Measurements from ENCODE around the gene RUNX1. TPM values are rescaled to one million over a fixed set of nuclear protein-coding genes. Genes with fewer than 3 reads are reported as not detected.

RUNX1 gene
- total RNA-seq, 1 experiment from 2014 or later = 0.52 TPM

DNA sequence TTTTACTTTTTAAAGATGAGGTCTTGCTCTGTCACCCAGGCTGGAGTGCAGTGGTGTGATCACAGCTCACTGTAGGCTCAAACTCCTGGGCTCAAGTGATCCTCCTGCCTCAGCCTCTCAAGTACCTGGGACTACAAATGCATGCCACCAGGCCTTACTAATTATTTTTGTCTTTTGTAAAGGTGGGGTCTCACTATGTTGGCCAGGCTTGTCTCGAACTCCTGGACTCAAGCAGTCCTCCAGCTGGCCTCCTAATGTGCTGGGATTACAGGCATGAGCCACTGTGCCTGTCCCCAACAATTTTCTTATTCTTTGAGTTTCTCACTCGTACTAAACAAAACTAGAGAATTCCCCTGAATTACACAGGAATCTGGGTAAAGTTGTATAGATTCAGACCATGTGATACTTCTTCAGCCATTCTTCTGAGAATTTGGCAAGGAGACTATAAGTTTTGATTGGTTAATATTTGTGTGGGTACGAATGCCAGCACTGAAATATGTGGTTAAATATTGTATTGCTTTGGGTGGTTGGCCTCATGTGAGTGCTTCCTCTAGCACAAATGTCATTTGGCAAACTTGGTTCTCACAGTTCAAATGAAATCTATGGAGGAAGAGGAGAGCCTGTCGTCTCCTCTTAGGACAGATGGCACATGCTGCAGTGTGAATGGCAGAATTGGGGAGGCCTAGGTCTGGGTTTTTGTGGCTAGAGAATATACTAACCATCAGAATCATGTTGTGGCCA lies 104.9 kb downstream of the RUNX1 start:
- intact Hi-C loops (cut with micrococcal nuclease; ENCODE audit: unreplicated experiment) = no loop called here
- no peak for DNase-seq (ENCODE audit: low spot score)
- Histone ChIP-seq H3K9me3 (ENCODE audit: low read depth, low read length, poor library complexity, severe bottlenecking) (no peaks in the 10 kb centered on the region), H3K27ac (ENCODE audit: low read depth, low read length, poor library complexity, severe bottlenecking) (no peak overlapping the region), H3K4me1 (ENCODE audit: insufficient read depth, low read length, poor library complexity, severe bottlenecking) (no peaks in the 10 kb centered on the region), H3K36me3 (ENCODE audit: insufficient read depth, low read length, poor library complexity, severe bottlenecking) (no peaks in the 10 kb centered on the region), H3K27me3 (replicated peaks; ENCODE audit: insufficient read depth, low read depth, low read length, poor library complexity) (peaks cover 30% of the 10 kb centered on the region), H3K4me3 (ENCODE audit: low read depth, low read length, poor library complexity, severe bottlenecking) (no peak overlapping the region)
- TF ChIP-seq CTCF (conservative IDR thresholded peaks at IDR 0.05; ENCODE audit: low read depth, low read length) (no peak), EZH2 (IDR thresholded peaks at IDR 0.05; ENCODE audit: borderline replicate concordance, low read depth, low read length, poor library complexity, severe bottlenecking) (no peak)
- CTCF ChIA-PET = no interaction called here
- POLR2A ChIA-PET (ENCODE audit: low non-redundant PET) = no interaction called here
- BruUV-seq (replicated peaks) = no TSS peak

- Histone ChIP-seq H3K9me3 (ENCODE audit: low read depth, low read length, poor library complexity, severe bottlenecking) (no peaks in the 10 kb centered on the region), H3K27ac (ENCODE audit: low read depth, low read length, poor library complexity, severe bottlenecking) (no peak overlapping the region), H3K4me1 (ENCODE audit: insufficient read depth, low read length, poor library complexity, severe bottlenecking) (no peaks in the 10 kb centered on the region), H3K27me3 (replicated peaks; ENCODE audit: insufficient read depth, low read depth, low read length, poor library complexity) (peaks cover 42% of the 10 kb centered on the region), H3K4me3 (ENCODE audit: low read depth, low read length, poor library complexity, severe bottlenecking) (no peak overlapping the region), H3K36me3 (ENCODE audit: insufficient read depth, low read length, poor library complexity, severe bottlenecking) (no peaks in the 10 kb centered on the region)
- POLR2A ChIA-PET (ENCODE audit: low non-redundant PET) = interaction anchor here (0.6 kb wide), 1 partner anchor 13 kb away, joined by 4 read pairs; no protein-coding TSS in a partner anchor
- intact Hi-C loops (cut with micrococcal nuclease; ENCODE audit: unreplicated experiment) = no loop called here
- CTCF ChIA-PET = no interaction called here
- DNase-seq (ENCODE audit: low spot score) = no peak
- no peak for TF ChIP-seq EZH2 (IDR thresholded peaks at IDR 0.05; ENCODE audit: borderline replicate concordance, low read depth, low read length, poor library complexity, severe bottlenecking)
- TF ChIP-seq CTCF (conservative IDR thresholded peaks at IDR 0.05; ENCODE audit: low read depth, low read length) = no peak
- no TSS peak for BruUV-seq (replicated peaks)
Measured at GRCh38 chr21:34942911-34943310, 106.2 kb downstream of the RUNX1 start.

GRCh38 chr21:34941162-34941561 lies 107.9 kb downstream of the RUNX1 start:
- intact Hi-C loops (cut with micrococcal nuclease; ENCODE audit: unreplicated experiment) = no loop called here
- Histone ChIP-seq H3K27me3 (replicated peaks; ENCODE audit: insufficient read depth, low read depth, low read length, poor library complexity) (peaks cover 58% of the 10 kb centered on the region), H3K27ac (ENCODE audit: low read depth, low read length, poor library complexity, severe bottlenecking) (no peak overlapping the region), H3K36me3 (ENCODE audit: insufficient read depth, low read length, poor library complexity, severe bottlenecking) (no peaks in the 10 kb centered on the region), H3K9me3 (ENCODE audit: low read depth, low read length, poor library complexity, severe bottlenecking) (no peaks in the 10 kb centered on the region), H3K4me3 (ENCODE audit: low read depth, low read length, poor library complexity, severe bottlenecking) (no peak overlapping the region), H3K4me1 (ENCODE audit: insufficient read depth, low read length, poor library complexity, severe bottlenecking) (no peaks in the 10 kb centered on the region)
- TF ChIP-seq EZH2 (IDR thresholded peaks at IDR 0.05; ENCODE audit: borderline replicate concordance, low read depth, low read length, poor library complexity, severe bottlenecking) = no peak
- TF ChIP-seq CTCF (conservative IDR thresholded peaks at IDR 0.05; ENCODE audit: low read depth, low read length) = no peak
- ChIA-PET POLR2A (ENCODE audit: low non-redundant PET) (no interaction called here), CTCF (no interaction called here)
- no peak for DNase-seq (ENCODE audit: low spot score)
- BruUV-seq (replicated peaks) = no TSS peak

Data from A673 (cell line).